Lung (tissue), 12 donors: ENCODE data around the gene TMA7B. TPM values are rescaled to one million over a fixed set of nuclear protein-coding genes. Genes with fewer than 3 reads are reported as not detected.

Experiments used
- ATAC-seq: fragments of 200-7000 bp; cut with Tn5 transposase; one replicate; pipeline ENCODE4 v1.9.1; 2020; ENCODE audit warnings: moderate number of reproducible peaks; ENCODE audit not compliant: insufficient read depth, low FRiP score
- DNase-seq, 3 donors: peaks; one replicate each; pipeline ENCODE4 v3.0.0-alpha.2; 2013 to 2017
- H3K27ac ChIP-seq, 2 donors: one replicate each; pipeline ENCODE4 v1.5.1; 2013; ENCODE audit warnings: mild to moderate bottlenecking in 2 of 2, moderate library complexity in 2 of 2, control low read depth in 1 of 2, inconsistent platforms in 1 of 2, low read depth in 1 of 2, low read length in 1 of 2
- H3K27me3 ChIP-seq, 3 donors: one replicate each; pipeline ENCODE4 v1.5.1; 2013; ENCODE audit warnings: low read length in 2 of 3; ENCODE audit not compliant: control insufficient read depth in 3 of 3, insufficient read depth in 3 of 3
- H3K36me3 ChIP-seq, 4 donors: one replicate each; pipeline ENCODE4 v1.5.1; 2013; ENCODE audit warnings: low read length in 4 of 4, mild to moderate bottlenecking in 1 of 4, moderate library complexity in 1 of 4; ENCODE audit not compliant: control insufficient read depth in 4 of 4, insufficient read depth in 4 of 4
- H3K4me1 ChIP-seq, 5 donors: one replicate each; pipeline ENCODE4 v1.5.1; 2013; ENCODE audit warnings: low read length in 5 of 5, mild to moderate bottlenecking in 2 of 5, moderate library complexity in 1 of 5; ENCODE audit not compliant: control insufficient read depth in 5 of 5, insufficient read depth in 5 of 5
- H3K4me3 ChIP-seq: one replicate; pipeline ENCODE4 v1.5.1; 2013; ENCODE audit warnings: mild to moderate bottlenecking, control low read depth, moderate library complexity
- H3K9ac ChIP-seq, 2 donors: one replicate each; pipeline ENCODE4 v1.5.1; 2013; ENCODE audit warnings: low read length in 2 of 2, control low read depth in 1 of 2; ENCODE audit not compliant: insufficient read depth in 1 of 2
- H3K9me3 ChIP-seq, 4 donors: one replicate each; pipeline ENCODE4 v1.5.1; 2013; ENCODE audit warnings: low read length in 3 of 4, mild to moderate bottlenecking in 1 of 4, moderate library complexity in 1 of 4; ENCODE audit not compliant: control insufficient read depth in 4 of 4, insufficient read depth in 3 of 4
- CTCF ChIP-seq: IDR thresholded peaks from 2 replicates; pipeline ENCODE4 v1.5.1; 2012; ENCODE audit warnings: mild to moderate bottlenecking; ENCODE audit errors: control extremely low read depth, extremely low read depth
- WGBS, 2 donors: extraction: QIAGEN DNeasy Blood & Tissue Kit; methylation state at CpG; one replicate each; pipeline ENCODE4 v1.1.7; 2013; 5-methylcytosine and 5-hydroxymethylcytosine counted together
- polyA plus RNA-seq, 2 donors: library from polyadenylated mRNA; stranded (reverse); fragments of 200-250 nt; gene quantifications; one replicate each; pipeline ENCODE4 v1.2.1, GENCODE V29; 2013
- total RNA-seq, 2 donors: library from RNA; depleted of rRNA in 1 of 2; stranded (reverse); fragments of >200 nt in 1 of 2; gene quantifications; one replicate each; pipeline ENCODE4 v1.2.1, GENCODE V29; 2014 to 2021
- donor health status: control.
- donor health status: control.
- donor health status: Bipolar disorder and iron deficiency.
- donor health status: healthy.
- donor health status: DM: yes; HTN: yes; CAD: no.

TMA7B gene
- total and polyA plus RNA-seq, 4 donors = 0.31 to 0.57 (median 0.38) TPM

DNA sequence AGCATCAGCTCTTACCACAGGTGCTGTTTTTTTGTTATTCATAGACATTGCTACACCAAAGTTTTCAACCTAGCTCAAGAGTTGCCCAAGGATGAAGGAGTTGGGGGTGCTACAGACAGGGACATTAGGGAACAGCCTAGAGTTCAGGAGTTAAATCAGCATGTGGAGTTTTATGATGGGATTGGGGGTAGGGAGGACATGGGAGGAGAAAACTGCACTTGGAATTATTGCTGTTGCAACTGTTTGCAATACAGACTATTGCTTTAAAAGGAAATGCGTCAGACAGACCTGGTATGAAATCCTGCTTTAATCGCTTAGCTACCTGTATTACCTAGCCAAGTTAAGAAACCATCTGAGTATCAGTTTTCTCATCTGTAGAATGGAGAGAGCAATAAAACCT, 6.3 kb downstream of the TMA7B start:
- H3K4me3 ChIP-seq = no peak overlapping the region
- H3K9me3 ChIP-seq = no peaks in the 10 kb centered on the region
- H3K4me1 ChIP-seq = peaks cover 0 to 8% (median 0%) of the 10 kb centered on the region in 5 donors
- no peaks in the 10 kb centered on the region for H3K36me3 ChIP-seq
- no peak overlapping the region for H3K27ac ChIP-seq
- peaks cover 0 to 19% (median 10%) of the 10 kb centered on the region in 3 donors for H3K27me3 ChIP-seq
- DNase-seq (no peak), ATAC-seq (no peak)
- no peak overlapping the region for H3K9ac ChIP-seq
- no peak for TF ChIP-seq CTCF
- WGBS, 2 donors = 64 to 88% methylated on average over 2 of the region's 2 CpGs

- no peak for TF ChIP-seq CTCF
- DNase-seq = no peak
- no peak overlapping the region for H3K4me3 ChIP-seq
- no peak overlapping the region for H3K27ac ChIP-seq
- peaks cover 0 to 8% (median 0%) of the 10 kb centered on the region in 5 donors for H3K4me1 ChIP-seq
- H3K36me3 ChIP-seq = no peaks in the 10 kb centered on the region
- H3K27me3 ChIP-seq = peaks cover 0 to 26% (median 15%) of the 10 kb centered on the region in 3 donors
- H3K9me3 ChIP-seq = no peaks in the 10 kb centered on the region
- 68 to 78% methylated on average over 9 of the region's 9 CpGs for WGBS, 2 donors
- ATAC-seq = no peak
- no peak overlapping the region for H3K9ac ChIP-seq
Measured at GRCh38 chr22:39967103-39967829, 7.1 kb downstream of the TMA7B start.

GRCh38 chr22:39967996-39968972, 8.1 kb downstream of the TMA7B start:
- Histone ChIP-seq H3K36me3 (no peaks in the 10 kb centered on the region), H3K4me1 (peaks cover 0 to 8% (median 0%) of the 10 kb centered on the region in 5 donors), H3K27ac (no peak overlapping the region), H3K4me3 (no peak overlapping the region), H3K27me3 (peaks cover 0 to 35% (median 20%) of the 10 kb centered on the region in 3 donors), H3K9ac (no peak overlapping the region), H3K9me3 (no peaks in the 10 kb centered on the region)
- WGBS, 2 donors = 64 to 75% methylated on average over 20 of the region's 20 CpGs
- DNase-seq (peak; percentile 30 to 48 (median 30)), ATAC-seq (no peak)
- TF ChIP-seq CTCF = no peak
